A673 (cell line): ENCODE measurements around the gene VENTX. TPM values are rescaled to one million over a fixed set of nuclear protein-coding genes. Genes with fewer than 3 reads are reported as not detected.

Experiments
- BruUV-seq: library from RNA; stranded (reverse); fragments of 400-500 nt; replicated peaks from 2 replicates; lab custom pipeline; 2021; lab: Mats Ljungman, UMichigan
- CTCF ChIA-PET: fragments of 300-600 bp; sonication (Branson Sonifier 250); formaldehyde crosslinking; loops from one replicate; lab custom pipeline; 2022; ENCODE audit warnings: antibody characterized with exemption; lab: Charles Lee
- POLR2A ChIA-PET: fragments of 300-600 bp; sonication (Branson Sonifier 250); formaldehyde crosslinking; loops from one replicate; lab custom pipeline; 2022; ENCODE audit warnings: antibody characterized with exemption; ENCODE audit not compliant: low non-redundant PET; lab: Charles Lee
- DNase-seq: peaks from one replicate; pipeline ENCODE4 v3.0.0-alpha.2; 2015; ENCODE audit warnings: low spot score
- H3K27ac ChIP-seq: fragments of 200-600 bp; sonication (generic); 2 replicates; pipeline ENCODE4 v1.5.1; 2016; ENCODE audit warnings: mixed run types, low read depth, mild to moderate bottlenecking, mixed read lengths, antibody characterized with exemption, low read length; ENCODE audit not compliant: poor library complexity, severe bottlenecking
- H3K27me3 ChIP-seq: fragments of 200-600 bp; sonication (generic); replicated peaks from 2 replicates; pipeline ENCODE4 v1.6.1; 2017; ENCODE audit warnings: mixed run types, low read depth, mild to moderate bottlenecking, mixed read lengths, antibody characterized with exemption, low read length; ENCODE audit not compliant: insufficient read depth, poor library complexity
- H3K36me3 ChIP-seq: fragments of 200-600 bp; sonication (generic); 2 replicates; pipeline ENCODE4 v1.6.1; 2016; ENCODE audit warnings: mixed run types, mild to moderate bottlenecking, mixed read lengths, antibody characterized with exemption, low read length; ENCODE audit not compliant: insufficient read depth, poor library complexity, severe bottlenecking
- H3K4me1 ChIP-seq: fragments of 200-600 bp; sonication (generic); 2 replicates; pipeline ENCODE4 v1.6.1; 2017; ENCODE audit warnings: mixed run types, mild to moderate bottlenecking, mixed read lengths, antibody characterized with exemption, low read length; ENCODE audit not compliant: insufficient read depth, poor library complexity, severe bottlenecking
- H3K4me3 ChIP-seq: fragments of 200-600 bp; sonication (generic); 2 replicates; pipeline ENCODE4 v1.5.1; 2016; ENCODE audit warnings: low read depth, mixed run types, mild to moderate bottlenecking, mixed read lengths, low read length; ENCODE audit not compliant: poor library complexity, severe bottlenecking
- H3K9me3 ChIP-seq: fragments of 200-600 bp; sonication (generic); 2 replicates; pipeline ENCODE4 v1.6.1; 2016; ENCODE audit warnings: mixed run types, low read depth, mild to moderate bottlenecking, mixed read lengths, antibody characterized with exemption, low read length; ENCODE audit not compliant: poor library complexity, severe bottlenecking
- EZH2 ChIP-seq: fragments of 200-600 bp; sonication (generic); IDR thresholded peaks from 2 replicates; pipeline ENCODE4 v1.6.1; 2017; ENCODE audit warnings: borderline replicate concordance, low read depth, mild to moderate bottlenecking, mixed read lengths, antibody characterized with exemption, low read length; ENCODE audit not compliant: poor library complexity, severe bottlenecking
- intact Hi-C: fragments of 100-400 bp; cut with micrococcal nuclease; formaldehyde crosslinking; loops from one replicate; pipeline ENCODE4 v1.10.0; 2022; ENCODE audit not compliant: unreplicated experiment
- total RNA-seq: library from RNA; stranded (reverse); gene quantifications from 2 replicates; pipeline ENCODE4 v1.2.3, GENCODE V29; 2021
- TF ChIP-seq, protein P1 (sequence below): fragments of 300-800, 200-600 bp; sonication (generic); conservative IDR thresholded peaks from 2 replicates; pipeline ENCODE4 v1.5.1; 2017; ENCODE audit warnings: low read depth, mild to moderate bottlenecking, antibody characterized with exemption, low read length, moderate library complexity, mixed read lengths

VENTX gene
- total RNA-seq, 1 experiment from 2014 or later = not detected

DNA sequence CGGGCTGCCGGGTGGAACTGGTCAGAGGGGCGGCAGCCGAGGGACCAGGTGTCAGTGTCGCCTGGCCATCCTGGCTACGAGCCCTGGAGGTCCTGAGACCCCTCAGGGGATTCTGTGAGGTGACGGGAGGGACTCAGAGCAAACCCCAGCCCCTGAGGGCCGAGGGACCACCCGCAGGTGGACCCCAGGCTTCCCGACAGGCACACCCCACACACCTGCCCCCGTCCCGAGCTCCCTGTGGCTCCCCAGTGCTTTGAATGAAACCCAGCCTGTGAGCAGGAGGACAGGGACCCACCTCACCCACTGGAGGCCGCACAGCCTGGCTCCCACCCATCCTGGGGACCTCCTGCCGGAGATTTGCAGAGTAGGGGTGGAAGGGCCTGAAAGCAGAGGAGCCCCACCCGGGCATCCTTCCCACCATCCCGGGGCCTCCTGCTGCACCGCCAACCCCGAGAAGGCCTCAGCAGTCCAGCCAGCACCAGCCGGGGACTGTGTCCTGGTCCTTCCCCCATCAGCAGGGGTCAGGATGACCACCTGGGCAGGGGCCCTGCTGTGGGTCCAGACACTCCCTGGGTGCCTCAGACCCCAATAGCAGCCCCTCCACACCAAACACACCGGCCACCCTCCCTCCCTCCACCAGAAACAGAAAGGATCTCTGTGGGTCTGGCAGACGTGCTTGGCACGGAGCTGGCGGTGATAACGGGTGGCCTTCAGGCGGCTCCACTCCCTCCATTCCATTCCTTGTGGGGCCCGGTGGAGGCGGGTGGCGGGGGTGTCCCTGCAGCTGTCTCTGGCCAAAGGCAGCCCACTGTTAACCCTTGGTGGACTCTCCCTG lies 13.9 kb downstream of the VENTX start:
- H3K27ac ChIP-seq = no peak overlapping the region
- TF ChIP-seq, protein P1, sequence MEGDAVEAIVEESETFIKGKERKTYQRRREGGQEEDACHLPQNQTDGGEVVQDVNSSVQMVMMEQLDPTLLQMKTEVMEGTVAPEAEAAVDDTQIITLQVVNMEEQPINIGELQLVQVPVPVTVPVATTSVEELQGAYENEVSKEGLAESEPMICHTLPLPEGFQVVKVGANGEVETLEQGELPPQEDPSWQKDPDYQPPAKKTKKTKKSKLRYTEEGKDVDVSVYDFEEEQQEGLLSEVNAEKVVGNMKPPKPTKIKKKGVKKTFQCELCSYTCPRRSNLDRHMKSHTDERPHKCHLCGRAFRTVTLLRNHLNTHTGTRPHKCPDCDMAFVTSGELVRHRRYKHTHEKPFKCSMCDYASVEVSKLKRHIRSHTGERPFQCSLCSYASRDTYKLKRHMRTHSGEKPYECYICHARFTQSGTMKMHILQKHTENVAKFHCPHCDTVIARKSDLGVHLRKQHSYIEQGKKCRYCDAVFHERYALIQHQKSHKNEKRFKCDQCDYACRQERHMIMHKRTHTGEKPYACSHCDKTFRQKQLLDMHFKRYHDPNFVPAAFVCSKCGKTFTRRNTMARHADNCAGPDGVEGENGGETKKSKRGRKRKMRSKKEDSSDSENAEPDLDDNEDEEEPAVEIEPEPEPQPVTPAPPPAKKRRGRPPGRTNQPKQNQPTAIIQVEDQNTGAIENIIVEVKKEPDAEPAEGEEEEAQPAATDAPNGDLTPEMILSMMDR = no peak
- TF ChIP-seq EZH2 = no peak
- no TSS peak for BruUV-seq
- H3K27me3 ChIP-seq = peaks cover 5% of the 10 kb centered on the region
- no peaks in the 10 kb centered on the region for H3K36me3 ChIP-seq
- H3K9me3 ChIP-seq = no peaks in the 10 kb centered on the region
- intact Hi-C loops = no loop called here
- ChIA-PET POLR2A (no interaction called here), CTCF (no interaction called here)
- H3K4me3 ChIP-seq = no peak overlapping the region
- DNase-seq = no peak
- H3K4me1 ChIP-seq = no peaks in the 10 kb centered on the region

DNA sequence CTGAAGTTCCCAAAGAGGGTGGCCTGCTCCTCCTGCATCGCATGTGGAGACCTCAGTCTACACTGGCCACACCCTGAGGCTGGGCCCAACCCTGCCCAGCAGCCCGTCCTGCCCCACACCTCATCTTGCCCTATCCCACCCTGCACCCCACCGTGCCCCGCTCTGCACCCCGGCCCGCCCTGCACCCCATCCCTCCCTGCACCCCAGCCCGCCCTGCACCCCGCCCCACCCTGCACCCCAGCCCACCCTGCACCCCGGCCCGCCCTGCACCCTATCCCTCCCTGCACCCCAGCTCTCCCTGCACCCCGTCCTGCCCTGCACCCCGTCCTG lies 14.5 kb downstream of the VENTX start:
- POLR2A ChIA-PET = no interaction called here
- Histone ChIP-seq H3K27ac (no peak overlapping the region), H3K4me3 (no peak overlapping the region), H3K4me1 (no peaks in the 10 kb centered on the region), H3K27me3 (peaks cover 5% of the 10 kb centered on the region), H3K9me3 (no peaks in the 10 kb centered on the region), H3K36me3 (no peaks in the 10 kb centered on the region)
- TF ChIP-seq EZH2 = no peak
- TF ChIP-seq, protein P1 = no peak
- DNase-seq = no peak
- CTCF ChIA-PET = no interaction called here
- intact Hi-C loops = no loop called here
- BruUV-seq = no TSS peak

DNA sequence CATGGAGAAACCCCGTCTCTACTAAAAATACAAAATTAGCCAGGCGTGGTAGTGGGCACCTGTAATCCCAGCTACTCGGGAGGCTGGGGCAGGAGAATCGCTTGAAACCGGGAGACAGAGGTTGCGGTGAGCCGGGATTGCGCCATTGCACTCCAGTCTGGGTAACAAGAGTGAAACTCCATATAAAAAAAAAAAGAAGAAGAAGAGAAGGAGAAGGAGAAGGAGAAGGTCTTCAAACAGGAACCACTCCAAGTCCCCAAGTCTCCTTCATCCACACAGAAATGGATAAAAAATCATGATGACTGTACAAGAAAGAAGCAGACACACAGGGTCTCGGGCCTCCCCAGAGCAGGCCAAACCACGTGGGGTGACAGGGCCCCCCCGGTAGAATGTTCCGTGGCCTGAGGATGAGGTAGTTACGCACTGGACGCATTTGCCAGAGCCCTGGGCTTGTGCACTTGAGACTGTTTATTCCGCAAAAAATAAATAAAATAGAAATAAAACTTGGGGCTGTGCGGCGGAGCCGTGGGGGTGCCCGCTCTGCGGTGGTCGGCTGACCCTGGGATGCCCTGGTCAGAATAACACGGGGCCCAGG lies 15.8 kb downstream of the VENTX start:
- no peak overlapping the region for H3K27ac ChIP-seq
- no peaks in the 10 kb centered on the region for H3K36me3 ChIP-seq
- no peaks in the 10 kb centered on the region for H3K9me3 ChIP-seq
- H3K27me3 ChIP-seq = peaks cover 5% of the 10 kb centered on the region
- no peaks in the 10 kb centered on the region for H3K4me1 ChIP-seq
- POLR2A ChIA-PET = no interaction called here
- CTCF ChIA-PET = no interaction called here
- intact Hi-C loops = no loop called here
- no peak for DNase-seq
- no TSS peak for BruUV-seq
- TF ChIP-seq, protein P1 = no peak
- no peak for TF ChIP-seq EZH2
- no peak overlapping the region for H3K4me3 ChIP-seq
